GM23248 (cell line): Measurements from ENCODE around the gene HNF4A. TPM values are rescaled to one million over a fixed set of nuclear protein-coding genes. Genes with fewer than 3 reads are reported as not detected.

Source experiments
- DNase-seq: peaks from one replicate; pipeline ENCODE4 v3.0.0-alpha.2; 2015
- H2AFZ ChIP-seq: fragments of 200-600 bp; sonication (generic); 2 replicates; pipeline ENCODE4 v1.6.1; 2016; ENCODE audit warnings: antibody characterized with exemption
- H3F3A ChIP-seq: fragments of 200-600 bp; sonication (generic); 2 replicates; pipeline ENCODE4 v1.6.1; 2016; ENCODE audit warnings: mild to moderate bottlenecking, antibody characterized with exemption, mixed run types; ENCODE audit not compliant: insufficient read depth
- H3K27ac ChIP-seq: fragments of 200-600 bp; sonication (generic); 2 replicates; pipeline ENCODE4 v1.5.1; 2016; ENCODE audit warnings: mild to moderate bottlenecking
- H3K27me3 ChIP-seq: fragments of 200-600 bp; sonication (generic); replicated peaks from 2 replicates; pipeline ENCODE4 v1.6.1; 2016; ENCODE audit warnings: mild to moderate bottlenecking; ENCODE audit not compliant: insufficient read depth
- H3K36me3 ChIP-seq: fragments of 200-600 bp; sonication (generic); 2 replicates; pipeline ENCODE4 v1.6.1; 2016; ENCODE audit warnings: low read depth, mild to moderate bottlenecking
- H3K4me1 ChIP-seq: fragments of 200-600 bp; sonication (generic); 2 replicates; pipeline ENCODE4 v1.6.1; 2016; ENCODE audit warnings: mild to moderate bottlenecking; ENCODE audit not compliant: insufficient read depth
- H3K4me2 ChIP-seq: fragments of 200-600 bp; sonication (generic); one replicate; pipeline ENCODE4 v1.6.1; 2016; ENCODE audit warnings: mild to moderate bottlenecking; ENCODE audit not compliant: unreplicated experiment
- H3K4me3 ChIP-seq: fragments of 200-600 bp; sonication (generic); 2 replicates; pipeline ENCODE4 v1.5.1; 2016; ENCODE audit warnings: mild to moderate bottlenecking
- H3K79me2 ChIP-seq: fragments of 200-600 bp; sonication (generic); 2 replicates; pipeline ENCODE4 v1.6.1; 2016; ENCODE audit warnings: mild to moderate bottlenecking; ENCODE audit not compliant: insufficient read depth
- H3K9ac ChIP-seq: fragments of 200-600 bp; sonication (generic); 2 replicates; pipeline ENCODE4 v1.6.1; 2016; ENCODE audit warnings: mild to moderate bottlenecking
- H3K9me2 ChIP-seq: fragments of 200-600 bp; sonication (generic); 2 replicates; pipeline ENCODE4 v1.6.1; 2016; ENCODE audit warnings: mixed run types, mild to moderate bottlenecking, moderate library complexity; ENCODE audit not compliant: insufficient read depth
- H3K9me3 ChIP-seq: fragments of 200-600 bp; sonication (generic); one replicate; pipeline ENCODE4 v1.6.1; 2017; ENCODE audit warnings: low read depth
- H4K20me1 ChIP-seq: fragments of 200-600 bp; sonication (generic); 2 replicates; pipeline ENCODE4 v1.6.0; 2016; ENCODE audit not compliant: insufficient read depth
- EZH2 ChIP-seq: fragments of 200-600 bp; sonication (generic); IDR thresholded peaks from 2 replicates; pipeline ENCODE4 v1.6.1; 2018; ENCODE audit warnings: antibody characterized with exemption, mild to moderate bottlenecking; ENCODE audit not compliant: insufficient read depth, poor library complexity, severe bottlenecking
- EZH2phosphoT487 ChIP-seq: fragments of 200-600 bp; sonication (generic); IDR thresholded peaks from 2 replicates; pipeline ENCODE4 v1.6.1; 2018; ENCODE audit warnings: antibody characterized with exemption, moderate library complexity, mild to moderate bottlenecking, low read depth; ENCODE audit not compliant: insufficient read depth
- WGBS, 2 experiments: methylation state at CpG; one replicate each; pipeline ENCODE4 v1.1.6; 2015 to 2017; ENCODE audit warnings: low lambda C conversion rate in 2 of 2, low coverage in 1 of 2; ENCODE audit errors: missing lambda C conversion rate in 2 of 2; 5-methylcytosine and 5-hydroxymethylcytosine counted together
- in situ Hi-C: fragments of 300-500 bp; cut with MboI; formaldehyde crosslinking; loops from 2 replicates; pipeline ENCODE4 v1.15.0; 2020
- polyA plus RNA-seq: library from polyadenylated mRNA; unstranded; fragments of >200 nt; fragmentation: Nextera tagmentation; extraction: Ambion mirVana; gene quantifications from 2 replicates; pipeline ENCODE4 v1.2.1, GENCODE V29; 2016
- total RNA-seq: library from RNA; depleted of rRNA; stranded (reverse); fragments of >200 nt; shearing (Covaris generic); gene quantifications from 2 replicates; pipeline ENCODE4 v1.2.3, GENCODE V29; 2014

HNF4A gene
- total and polyA plus RNA-seq, 2 experiments from 2014 or later, result not detected

DNA sequence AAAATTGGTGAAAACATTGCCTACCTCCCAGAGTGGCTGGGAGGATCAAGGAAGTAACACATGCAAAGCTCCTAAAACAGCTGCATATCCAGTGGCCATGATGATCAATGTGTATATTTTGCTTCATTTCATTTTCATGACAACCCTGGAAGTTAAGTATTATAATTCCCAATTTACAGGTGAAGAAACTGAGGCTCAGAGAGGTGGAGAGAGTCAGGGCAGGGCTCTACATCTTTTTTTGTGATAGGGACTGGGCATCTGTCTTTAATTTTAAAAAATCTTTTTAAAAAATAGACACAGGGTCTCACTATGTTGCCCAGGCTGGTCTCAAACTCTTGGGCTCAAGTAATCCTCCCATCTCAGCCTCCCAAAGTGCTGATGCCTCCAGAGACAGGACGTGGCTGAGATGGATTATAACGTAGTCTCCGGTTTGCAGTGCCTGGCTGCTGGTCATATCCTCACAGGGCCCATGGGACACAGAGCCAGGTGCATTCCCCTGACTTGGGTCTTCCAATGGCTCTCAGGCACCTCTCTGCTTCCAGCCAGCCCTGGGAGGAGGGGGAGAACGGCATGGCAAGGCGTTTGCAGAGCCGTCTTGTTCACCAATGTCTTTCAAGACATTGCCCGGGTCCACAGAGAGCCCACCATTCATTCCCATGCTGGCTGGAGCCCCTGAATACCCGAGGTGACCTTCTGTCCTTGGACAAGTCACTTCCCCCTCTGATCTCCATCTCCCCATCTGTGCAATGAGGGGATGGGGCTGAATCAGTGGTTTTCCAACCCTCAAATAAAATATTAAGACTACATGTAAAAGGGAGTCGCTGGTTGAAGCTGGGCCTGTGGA, 38.3 kb downstream of the HNF4A start:
- in situ Hi-C loops, result loop anchor here (5.0 to 10.0 kb wide), 2 partner anchors 68 to 211 kb away; no protein-coding TSS in a partner anchor
- WGBS, 2 experiments, result 58 to 60% methylated on average over 9 of the region's 9 CpGs
- H3K27me3 ChIP-seq, result peaks cover 21% of the 10 kb centered on the region

DNA sequence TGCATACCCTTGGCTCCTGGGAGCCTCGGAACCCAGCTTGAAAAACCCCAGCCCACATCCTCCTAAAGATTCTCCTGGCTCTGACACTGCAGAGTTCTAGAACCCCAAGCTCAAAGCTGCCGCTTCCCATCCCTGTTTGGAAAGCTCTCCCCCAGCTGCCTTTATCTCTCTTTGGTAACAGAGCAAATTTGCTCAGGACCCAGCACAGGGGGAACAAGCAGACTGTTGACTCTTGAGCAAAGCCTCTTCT, 38.9 kb downstream of the HNF4A start:
- no peak overlapping the region for H3K4me2 ChIP-seq
- in situ Hi-C loops, result loop anchor here (5.0 to 10.0 kb wide), 2 partner anchors 68 to 210 kb away; no protein-coding TSS in a partner anchor
- peaks cover 10% of the 10 kb centered on the region for H3F3A ChIP-seq
- no peak overlapping the region for H3K9ac ChIP-seq
- no peak overlapping the region for H3K4me3 ChIP-seq
- no peak overlapping the region for H2AFZ ChIP-seq
- no peaks in the 10 kb centered on the region for H3K9me2 ChIP-seq
- TF ChIP-seq EZH2phosphoT487 (no peak), EZH2 (no peak)
- peaks cover 21% of the 10 kb centered on the region for H3K27me3 ChIP-seq
- no peaks in the 10 kb centered on the region for H4K20me1 ChIP-seq
- no peak for DNase-seq
- WGBS, 2 experiments, result 90 to 100% methylated on average over 2 of the region's 2 CpGs
- peaks cover 8% of the 10 kb centered on the region; the same call in 1 of the 2 replicates for H3K4me1 ChIP-seq
- no peak overlapping the region for H3K27ac ChIP-seq
- no peaks in the 10 kb centered on the region for H3K36me3 ChIP-seq
- no peaks in the 10 kb centered on the region for H3K79me2 ChIP-seq
- no peaks in the 10 kb centered on the region for H3K9me3 ChIP-seq

More for the DNA sequence above, 38.3 kb downstream of the HNF4A start:
- H3K79me2 ChIP-seq, result no peaks in the 10 kb centered on the region
- H3K4me1 ChIP-seq, result peaks cover 8% of the 10 kb centered on the region; the same call in 1 of the 2 replicates
- H3K9me3 ChIP-seq, result no peaks in the 10 kb centered on the region
- no peak overlapping the region for H2AFZ ChIP-seq
- DNase-seq, result no peak
- H3K27ac ChIP-seq, result no peak overlapping the region
- H4K20me1 ChIP-seq, result no peaks in the 10 kb centered on the region
- TF ChIP-seq EZH2phosphoT487 (no peak), EZH2 (no peak)
- peaks cover 10% of the 10 kb centered on the region for H3F3A ChIP-seq
- H3K9me2 ChIP-seq, result no peaks in the 10 kb centered on the region
- H3K4me3 ChIP-seq, result no peak overlapping the region
- no peak overlapping the region for H3K4me2 ChIP-seq
- no peak overlapping the region for H3K9ac ChIP-seq
- no peaks in the 10 kb centered on the region for H3K36me3 ChIP-seq

DNA sequence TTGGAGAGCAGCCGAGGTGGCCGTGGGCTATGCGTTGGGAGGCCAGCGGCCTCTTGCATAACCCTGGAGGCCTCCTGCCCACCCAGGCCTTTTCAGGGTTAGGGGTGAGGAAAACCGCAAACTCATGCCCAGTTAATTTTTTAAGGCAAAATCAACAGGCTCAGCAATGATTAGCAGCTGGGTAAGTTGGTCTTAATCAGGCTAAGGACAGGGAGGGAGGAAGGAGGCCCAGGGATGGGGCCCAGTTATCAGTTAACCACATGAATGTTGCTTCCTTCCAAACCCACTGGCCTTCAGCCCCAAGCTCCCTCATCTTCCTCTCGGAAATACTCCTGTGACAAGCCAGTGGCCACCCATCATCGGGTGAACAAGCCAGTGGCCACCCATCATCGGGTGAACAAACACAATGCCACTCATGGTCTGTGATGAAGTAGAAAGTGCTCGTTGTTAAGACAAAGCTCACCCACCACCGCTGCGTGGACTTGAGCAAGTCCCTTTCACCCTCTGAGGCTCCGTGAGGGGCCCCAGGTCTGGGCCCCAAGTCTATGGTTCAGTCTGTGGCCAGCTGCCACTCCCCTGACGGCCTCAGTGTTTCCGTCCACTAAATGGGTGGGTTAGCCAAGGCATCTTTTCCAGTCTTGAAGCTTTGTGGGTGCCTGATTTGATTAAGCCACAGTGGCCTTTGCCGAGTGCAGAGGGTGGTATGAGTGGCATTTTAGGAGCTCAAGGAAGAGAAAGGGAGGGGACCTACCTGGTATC, 39.4 kb downstream of the HNF4A start:
- no peaks in the 10 kb centered on the region for H3K36me3 ChIP-seq
- TF ChIP-seq EZH2, result no peak
- no peak for TF ChIP-seq EZH2phosphoT487
- H3K79me2 ChIP-seq, result no peaks in the 10 kb centered on the region
- peaks cover 17% of the 10 kb centered on the region for H3K27me3 ChIP-seq
- no peak for DNase-seq
- peaks cover 8% of the 10 kb centered on the region; the same call in 1 of the 2 replicates for H3K4me1 ChIP-seq
- no peaks in the 10 kb centered on the region for H4K20me1 ChIP-seq
- H3F3A ChIP-seq, result peaks cover 10% of the 10 kb centered on the region
- H3K9ac ChIP-seq, result no peak overlapping the region
- no peak overlapping the region for H3K27ac ChIP-seq
- 71 to 72% methylated on average over 15 of the region's 15 CpGs for WGBS, 2 experiments
- no peak overlapping the region for H2AFZ ChIP-seq
- in situ Hi-C loops, result loop anchor here (5.0 to 10.0 kb wide), 2 partner anchors 67 to 210 kb away; no protein-coding TSS in a partner anchor
- H3K4me2 ChIP-seq, result no peak overlapping the region
- H3K9me3 ChIP-seq, result no peaks in the 10 kb centered on the region
- no peak overlapping the region for H3K4me3 ChIP-seq
- no peaks in the 10 kb centered on the region for H3K9me2 ChIP-seq

DNA sequence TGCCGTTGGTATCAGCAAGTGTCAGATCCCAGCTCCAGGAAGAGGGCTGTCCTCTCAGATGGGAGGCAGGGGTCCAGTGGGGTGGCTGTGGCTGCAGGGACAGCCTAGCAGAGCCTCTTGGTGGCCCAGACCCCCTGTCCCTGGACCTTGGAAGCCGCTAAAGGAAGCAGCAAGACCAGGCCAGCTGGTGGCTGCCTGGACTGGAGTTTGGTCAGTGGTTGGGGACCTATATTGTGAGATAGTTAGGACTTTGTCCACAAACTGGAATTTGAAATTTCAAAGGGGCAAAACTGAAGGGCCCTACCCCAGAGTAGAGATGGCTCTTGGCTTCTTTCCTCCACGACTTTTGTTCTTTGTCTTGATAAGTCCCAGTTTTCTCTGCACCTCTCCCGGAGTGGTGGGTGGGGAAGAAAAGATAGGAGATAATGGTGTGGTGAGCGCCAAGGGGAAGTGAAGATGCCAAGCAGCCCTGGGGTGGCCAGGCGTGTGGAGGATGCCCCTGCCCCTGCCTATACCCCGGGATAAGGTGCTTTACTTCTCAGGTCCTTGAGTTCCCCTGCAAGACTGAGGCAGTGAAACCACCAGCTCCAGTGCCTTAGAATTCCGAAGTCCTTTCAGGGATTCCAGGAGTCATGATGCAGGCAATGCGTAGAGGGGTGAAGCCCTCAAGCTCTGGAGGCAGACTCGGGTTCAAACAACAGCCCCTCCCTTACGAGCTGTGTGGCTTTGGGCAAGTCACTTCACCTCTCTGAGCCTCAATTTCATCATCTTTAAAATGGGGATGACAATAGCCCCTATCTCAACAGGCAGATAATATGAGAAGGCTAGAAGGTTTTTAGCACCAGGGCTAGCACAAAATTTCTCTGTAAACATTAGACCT, 40.2 kb downstream of the HNF4A start:
- H3K9ac ChIP-seq, result no peak overlapping the region
- no peaks in the 10 kb centered on the region for H3K9me2 ChIP-seq
- H3K4me3 ChIP-seq, result no peak overlapping the region
- H2AFZ ChIP-seq, result no peak overlapping the region
- H3K4me1 ChIP-seq, result peaks cover 8% of the 10 kb centered on the region; the same call in 1 of the 2 replicates
- peaks cover 10% of the 10 kb centered on the region for H3F3A ChIP-seq
- no peaks in the 10 kb centered on the region for H3K79me2 ChIP-seq
- no peak for DNase-seq
- no peaks in the 10 kb centered on the region for H4K20me1 ChIP-seq
- no peak overlapping the region for H3K4me2 ChIP-seq
- H3K9me3 ChIP-seq, result no peaks in the 10 kb centered on the region
- WGBS, 2 experiments, result 58 to 61% methylated on average over 11 of the region's 11 CpGs
- no peak for TF ChIP-seq EZH2
- TF ChIP-seq EZH2phosphoT487, result no peak
- in situ Hi-C loops, result loop anchor here (10.0 kb wide), 1 partner anchor 209 kb away; no protein-coding TSS in a partner anchor
- H3K36me3 ChIP-seq, result no peaks in the 10 kb centered on the region
- H3K27ac ChIP-seq, result no peak overlapping the region
- H3K27me3 ChIP-seq, result peaks cover 17% of the 10 kb centered on the region
